GM19324 (cell line): ENCODE data around the gene MYO1A.

ENCODE experiments used
- ATAC-seq: cut with Tn5 transposase; IDR thresholded peaks from one replicate; pipeline ENCODE4 v1.9.1; 2021; ENCODE audit warnings: mild to moderate bottlenecking, moderate library complexity; ENCODE audit not compliant: unreplicated experiment, low FRiP score

Gene MYO1A

DNA sequence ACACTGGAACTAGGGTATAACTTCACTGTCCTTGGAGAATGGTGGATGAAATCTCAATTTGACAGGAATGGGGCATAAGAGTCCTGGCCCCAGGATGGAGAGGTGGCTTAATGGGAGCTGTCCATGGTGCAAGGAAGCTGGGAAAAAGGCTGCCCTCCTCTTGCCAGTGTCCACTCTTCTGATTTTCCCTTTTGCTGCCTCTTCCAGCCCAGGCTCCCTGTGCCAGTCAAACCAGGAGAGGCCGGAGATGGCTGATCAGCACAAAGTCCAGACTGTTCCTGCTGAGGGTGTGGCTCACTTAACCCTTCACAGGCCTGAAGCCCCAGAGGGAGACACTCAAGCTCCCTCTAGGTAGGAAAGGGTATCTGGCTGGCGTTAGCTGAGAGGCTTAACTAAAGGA is at the start of gene MYO1A:
MYO1A (minus strand) TSS at position 240 of the 400 bp plus-strand sequence. CDS start 1,806 bp downstream, outside the sequence.
- no peak for ATAC-seq

GRCh38 chr12:57099047-57099714 is 49.3 kb upstream of the MYO1A start:
- no peak for ATAC-seq

DNA sequence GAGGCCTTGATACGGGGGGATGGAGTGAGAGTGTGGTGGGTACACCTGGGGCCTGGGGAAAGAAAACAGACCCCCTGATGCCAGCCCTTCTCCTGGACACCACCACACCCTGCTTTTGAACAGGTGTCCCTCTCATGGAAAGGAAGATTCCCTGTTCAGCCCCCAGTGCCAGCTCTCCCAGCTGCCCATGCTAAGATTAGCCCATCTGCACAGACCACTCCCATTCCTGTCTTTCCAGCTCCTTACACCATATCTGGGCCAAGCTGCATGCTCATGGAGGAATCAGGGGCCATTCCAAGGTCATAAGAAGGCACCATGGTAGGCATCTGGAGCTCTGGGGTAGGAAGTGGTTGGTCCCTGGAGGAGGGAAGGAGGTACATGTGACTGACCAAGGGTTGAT is 48.6 kb upstream of the MYO1A start:
- no peak for ATAC-seq

DNA sequence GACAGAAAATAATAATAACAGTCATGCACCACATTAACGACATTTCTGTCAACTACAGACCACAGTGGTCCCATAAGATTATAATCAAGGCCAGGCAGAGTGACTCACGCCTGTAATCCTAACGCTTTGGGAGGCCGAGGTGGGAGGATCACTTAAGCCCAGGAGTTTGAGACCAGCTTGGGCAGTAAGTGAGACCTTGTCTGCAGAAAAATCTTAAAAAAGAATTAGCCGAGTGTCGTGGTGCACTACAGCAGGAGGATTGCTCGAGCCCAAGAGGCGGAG is 47.6 kb upstream of the MYO1A start:
- ATAC-seq, result no peak

DNA sequence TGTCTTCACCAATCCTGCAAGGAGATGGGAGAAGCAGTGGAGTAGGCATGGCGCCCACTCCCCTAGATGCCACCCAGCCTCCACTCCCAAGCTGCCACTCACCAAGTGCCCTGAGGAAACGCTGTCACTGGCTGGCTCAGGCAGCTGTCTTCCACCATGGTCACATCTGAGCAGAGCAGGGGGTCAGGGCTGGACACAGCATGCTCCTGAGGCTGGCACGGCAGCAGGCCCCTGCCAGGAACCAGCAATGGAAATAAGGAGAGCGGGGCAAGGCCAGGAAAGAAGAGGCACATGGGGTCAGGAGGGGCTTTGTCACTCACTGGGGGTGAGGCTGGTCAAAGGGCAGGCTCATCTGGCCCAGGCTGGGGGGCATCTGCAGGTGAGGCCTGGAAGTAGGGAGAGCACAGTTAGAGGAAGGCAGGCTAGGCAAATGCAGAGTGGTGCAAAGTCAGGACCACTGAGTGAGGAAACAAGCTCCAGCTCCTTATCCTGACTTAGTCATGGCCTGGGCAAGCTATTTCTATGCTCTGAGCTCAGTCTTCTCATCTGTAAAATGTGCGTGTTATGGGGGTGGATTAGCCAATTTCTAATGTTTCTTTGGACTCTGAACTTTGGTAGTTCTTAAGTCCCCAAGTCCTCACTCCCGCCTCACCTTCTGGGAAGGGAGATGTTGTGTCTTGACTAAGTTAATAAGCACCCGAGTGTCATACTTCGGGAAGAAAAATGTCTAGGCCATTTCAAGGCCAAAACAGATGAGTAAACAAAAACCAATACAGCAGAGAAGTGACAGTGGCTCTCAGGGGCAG is 47.0 kb upstream of the MYO1A start:
- no peak for ATAC-seq

DNA sequence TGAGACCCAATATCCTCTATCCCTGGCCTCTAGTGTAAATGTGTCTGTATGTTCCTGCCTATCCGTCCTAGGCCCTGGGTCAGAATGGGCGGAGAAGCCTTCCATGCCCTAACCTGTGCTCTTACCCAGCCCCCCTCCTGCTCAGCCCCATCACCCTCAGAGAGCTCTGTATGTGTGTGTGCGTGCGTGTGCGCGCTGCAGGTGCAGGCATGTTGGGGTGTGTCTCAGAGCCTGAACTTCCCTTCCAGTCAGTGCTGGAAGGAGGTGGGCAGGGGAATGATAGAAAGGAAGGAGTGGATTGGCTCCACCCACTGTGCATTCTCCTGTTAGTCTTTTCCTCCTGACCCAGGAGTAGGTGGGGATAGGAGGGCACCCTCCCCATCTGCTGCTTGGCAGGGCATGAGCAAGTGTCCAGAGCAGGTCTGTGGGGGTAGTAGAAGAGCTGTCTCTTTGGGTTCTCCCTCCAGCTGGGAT is 46.2 kb upstream of the MYO1A start:
- ATAC-seq, result no peak

- ATAC-seq, result no peak
These were observed 45.5 kb upstream of the MYO1A start for GRCh38 chr12:57095440-57095839.

DNA sequence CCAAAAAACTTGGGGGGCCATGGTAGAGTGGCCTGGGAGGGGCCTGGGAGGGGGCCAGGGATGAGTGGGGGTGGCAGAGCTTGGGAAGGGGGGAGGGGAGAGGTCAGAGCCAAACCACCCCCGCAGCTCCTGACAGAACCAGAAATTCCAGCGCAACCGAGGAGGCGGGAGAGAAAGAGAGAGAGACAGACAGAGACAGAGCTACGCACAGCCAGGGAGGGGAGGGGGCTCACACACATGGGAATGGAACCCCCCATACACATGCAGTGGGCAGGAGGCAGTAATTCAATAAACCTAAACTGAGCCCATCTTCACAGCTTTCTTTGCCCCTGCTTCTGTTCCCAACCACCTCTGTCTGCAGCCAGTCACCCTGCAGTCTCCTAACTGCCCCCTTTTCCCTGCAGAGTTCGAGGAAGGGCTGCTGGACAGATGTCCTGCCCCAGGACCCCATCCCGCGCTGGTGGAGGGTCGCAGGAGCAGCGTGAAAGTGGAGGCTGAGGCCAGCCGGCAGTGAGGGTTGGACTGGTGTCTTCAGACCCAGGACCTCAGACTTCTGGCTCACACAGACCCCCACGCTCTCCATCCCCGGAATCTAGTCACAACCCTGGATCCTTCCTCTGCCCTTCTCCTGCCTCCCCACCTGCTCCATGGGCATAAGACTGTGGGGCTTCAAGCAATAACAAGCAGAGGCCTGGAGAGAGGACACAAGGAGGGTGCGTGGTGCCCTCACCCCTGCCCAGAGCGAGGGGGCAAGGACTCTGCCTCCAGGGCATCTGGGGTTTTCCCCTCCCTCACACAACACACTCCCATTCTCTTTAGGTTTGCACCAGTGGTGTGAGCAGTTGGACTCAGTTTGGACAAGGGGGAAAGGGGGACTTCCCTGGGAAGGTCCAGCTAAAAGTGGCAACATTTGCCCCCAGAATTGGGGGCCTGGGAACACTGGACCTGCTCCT is 44.6 kb upstream of the MYO1A start:
- ATAC-seq, result no peak

GRCh38 chr12:57093415-57094207 is 43.7 kb upstream of the MYO1A start:
- no peak for ATAC-seq

DNA sequence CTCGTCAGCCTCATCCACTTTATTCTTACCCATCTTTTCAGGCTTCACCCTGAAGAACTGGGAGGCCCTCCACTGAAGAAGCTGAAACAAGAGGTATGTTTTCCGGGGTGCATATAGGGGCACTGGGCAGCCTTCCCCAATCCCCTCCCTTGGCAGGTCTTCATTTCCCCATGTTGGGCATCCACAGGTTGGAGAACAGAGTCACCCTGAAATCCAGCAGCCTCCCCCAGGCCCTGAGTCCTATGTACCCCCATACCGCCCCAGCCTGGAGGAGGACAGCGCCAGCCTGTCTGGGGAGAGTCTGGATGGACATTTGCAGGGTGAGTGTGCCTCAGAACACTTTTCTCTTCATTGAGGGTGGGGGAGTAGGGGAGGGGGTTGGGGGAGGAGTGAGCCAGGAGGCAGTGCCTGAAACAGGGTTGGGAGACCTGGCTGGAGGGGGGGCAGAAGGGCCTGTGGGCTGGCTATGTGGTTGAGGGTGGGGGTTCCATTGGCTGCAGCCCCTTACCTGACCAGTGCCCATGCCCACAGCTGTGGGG is 43.0 kb upstream of the MYO1A start:
- no peak for ATAC-seq

GRCh38 chr12:57092529-57092862 is 42.6 kb upstream of the MYO1A start:
- ATAC-seq, result no peak

DNA sequence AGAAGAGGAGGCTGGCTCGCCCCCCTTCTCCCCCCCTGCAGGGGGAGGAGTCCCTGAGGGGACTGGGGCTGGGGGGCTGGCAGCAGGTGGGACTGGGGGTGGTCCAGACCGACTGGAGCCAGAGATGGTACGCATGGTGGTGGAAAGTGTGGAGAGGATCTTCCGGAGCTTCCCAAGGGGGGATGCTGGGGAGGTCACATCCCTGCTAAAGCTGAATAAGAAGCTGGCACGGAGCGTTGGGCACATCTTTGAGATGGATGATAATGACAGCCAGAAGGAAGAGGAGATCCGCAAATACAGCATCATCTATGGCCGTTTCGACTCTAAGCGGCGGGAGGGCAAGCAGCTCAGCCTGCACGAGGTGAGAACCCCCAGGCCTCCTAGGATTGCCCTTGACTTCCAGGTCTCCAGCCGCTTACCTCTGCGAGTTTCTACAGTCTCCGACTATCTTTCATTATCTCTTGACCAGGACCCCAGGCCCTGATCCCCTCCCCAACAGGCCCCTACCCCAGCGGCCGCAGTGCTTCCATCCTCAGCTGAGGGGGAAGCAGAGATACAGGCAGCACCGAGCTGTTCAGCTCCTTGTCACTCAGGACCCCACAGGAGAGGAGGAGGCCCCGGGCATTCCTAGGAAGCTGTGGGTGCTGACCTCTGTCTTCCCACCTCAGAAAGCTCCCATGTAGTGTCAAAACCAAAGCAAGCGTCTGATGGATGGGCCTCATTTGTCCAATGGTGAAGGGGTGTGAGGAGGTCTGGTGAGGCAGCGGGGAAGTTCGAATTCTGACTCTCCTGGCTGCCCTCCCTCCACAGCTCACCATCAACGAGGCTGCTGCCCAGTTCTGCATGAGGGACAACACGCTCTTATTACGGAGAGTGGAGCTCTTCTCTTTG is 42.0 kb upstream of the MYO1A start:
- ATAC-seq, result no peak

- ATAC-seq, result no peak
These were observed 41.2 kb upstream of the MYO1A start for GRCh38 chr12:57090924-57091637.

DNA sequence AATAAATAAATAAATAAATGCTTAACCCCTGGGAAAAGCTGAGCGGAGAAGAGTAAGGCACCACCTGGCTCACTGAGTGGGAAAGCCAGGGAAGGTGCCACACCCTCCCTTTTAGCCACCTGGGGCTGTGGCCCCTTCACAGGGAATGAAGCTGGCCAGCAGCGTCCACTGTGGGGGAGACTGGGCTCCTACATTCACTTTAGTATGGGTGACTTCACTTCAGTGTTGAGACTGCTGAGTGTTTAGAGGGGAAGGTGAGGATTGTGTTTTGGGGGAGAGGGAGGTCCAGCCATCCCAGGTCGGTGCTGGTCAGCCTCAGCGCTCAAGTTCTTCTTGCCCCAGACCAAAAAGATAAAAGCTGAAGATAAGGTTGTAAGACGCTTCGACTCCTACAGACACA is 40.6 kb upstream of the MYO1A start:
- no peak for ATAC-seq

GRCh38 chr12:57089271-57090245 is 39.6 kb upstream of the MYO1A start:
- ATAC-seq, result no peak

- ATAC-seq, result peak; percentile 69
These were observed 38.7 kb upstream of the MYO1A start, which contains the start of gene NAB2 for GRCh38 chr12:57088354-57089270. Gene NAB2 (plus strand): TSS chr12:57089114. CDS start chr12:57089272, 158 bp downstream.
